HG02981 (cell line): Measurements from ENCODE around the gene GDAP2.

Experiments used
- ATAC-seq: cut with Tn5 transposase; IDR thresholded peaks from one replicate; pipeline ENCODE4 v1.9.1; 2021; ENCODE audit warnings: mild to moderate bottlenecking, moderate library complexity; ENCODE audit not compliant: unreplicated experiment

Gene GDAP2

GRCh38 chr1:117814856-117815797, 114.3 kb downstream of the GDAP2 start:
- ATAC-seq, result no peak
